ENCODE measurements around the gene CENPN.

CENPN gene

DNA sequence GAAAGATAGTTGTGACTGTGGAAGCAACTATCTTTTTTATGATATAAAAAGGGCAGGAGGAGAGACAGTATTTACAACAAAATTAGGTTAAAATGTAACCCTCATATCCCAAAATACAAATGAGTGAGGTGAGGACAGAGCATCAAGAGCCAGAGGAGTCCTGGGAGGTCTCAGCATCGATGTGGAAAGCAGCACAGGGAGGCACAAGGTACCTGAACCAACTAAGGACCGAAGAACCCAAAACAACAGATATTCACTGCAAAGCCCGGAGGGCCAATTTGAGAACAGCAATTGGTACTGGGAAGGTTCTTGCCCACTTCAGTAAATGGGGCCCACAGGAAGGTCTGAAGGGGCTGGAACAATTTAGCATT is 37.9 kb upstream of the CENPN start:
- TF ChIP-seq, protein P1, sequence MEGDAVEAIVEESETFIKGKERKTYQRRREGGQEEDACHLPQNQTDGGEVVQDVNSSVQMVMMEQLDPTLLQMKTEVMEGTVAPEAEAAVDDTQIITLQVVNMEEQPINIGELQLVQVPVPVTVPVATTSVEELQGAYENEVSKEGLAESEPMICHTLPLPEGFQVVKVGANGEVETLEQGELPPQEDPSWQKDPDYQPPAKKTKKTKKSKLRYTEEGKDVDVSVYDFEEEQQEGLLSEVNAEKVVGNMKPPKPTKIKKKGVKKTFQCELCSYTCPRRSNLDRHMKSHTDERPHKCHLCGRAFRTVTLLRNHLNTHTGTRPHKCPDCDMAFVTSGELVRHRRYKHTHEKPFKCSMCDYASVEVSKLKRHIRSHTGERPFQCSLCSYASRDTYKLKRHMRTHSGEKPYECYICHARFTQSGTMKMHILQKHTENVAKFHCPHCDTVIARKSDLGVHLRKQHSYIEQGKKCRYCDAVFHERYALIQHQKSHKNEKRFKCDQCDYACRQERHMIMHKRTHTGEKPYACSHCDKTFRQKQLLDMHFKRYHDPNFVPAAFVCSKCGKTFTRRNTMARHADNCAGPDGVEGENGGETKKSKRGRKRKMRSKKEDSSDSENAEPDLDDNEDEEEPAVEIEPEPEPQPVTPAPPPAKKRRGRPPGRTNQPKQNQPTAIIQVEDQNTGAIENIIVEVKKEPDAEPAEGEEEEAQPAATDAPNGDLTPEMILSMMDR (IDR thresholded peaks at IDR 0.05; ENCODE audit: borderline replicate concordance, insufficient read depth, low read depth, low read length): no peak
- H3K4me3 ChIP-seq (ENCODE audit: low read depth, low read length): no peak overlapping the region

DNA sequence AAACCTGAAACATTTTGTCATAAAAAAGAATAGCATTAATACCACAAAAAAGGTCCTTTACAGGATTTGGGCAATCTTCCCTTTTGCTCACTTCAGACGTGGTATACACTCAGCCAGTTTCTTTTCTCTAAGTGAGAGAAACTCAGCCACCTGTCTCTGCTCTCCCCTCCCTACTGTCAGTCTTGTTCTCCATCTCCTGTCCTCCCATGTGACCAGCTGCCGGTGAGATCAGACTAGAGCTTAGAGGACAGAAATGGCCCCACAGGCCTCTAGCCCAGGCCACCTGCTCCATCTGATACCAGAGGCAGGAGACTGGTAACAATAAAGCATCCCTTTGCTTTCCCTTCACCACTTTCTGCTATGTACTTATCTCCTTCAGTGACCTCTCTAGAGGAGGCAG is 35.2 kb upstream of the CENPN start:
- no peak overlapping the region for H3K4me3 ChIP-seq (ENCODE audit: low read depth, low read length)
- TF ChIP-seq, protein P1 (IDR thresholded peaks at IDR 0.05; ENCODE audit: borderline replicate concordance, insufficient read depth, low read depth, low read length): no peak

DNA sequence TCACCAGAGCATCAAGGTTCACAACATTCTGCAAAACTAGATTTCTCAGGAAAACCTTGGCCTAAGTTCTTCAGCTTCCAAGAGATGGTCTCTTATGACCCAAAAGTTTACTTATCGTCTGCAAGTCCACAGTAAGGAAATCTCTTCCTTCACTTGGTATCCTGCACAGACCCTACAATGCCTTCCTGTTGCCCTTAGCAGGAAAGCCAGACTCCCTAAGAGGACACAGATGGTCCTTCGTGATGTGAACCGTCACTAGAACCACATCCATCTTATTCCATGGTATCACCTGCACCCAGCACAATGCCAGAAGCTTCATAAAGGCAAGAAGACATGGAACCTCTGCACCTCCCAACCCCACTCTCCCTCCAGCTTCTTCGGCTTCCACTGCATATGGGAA is 34.4 kb upstream of the CENPN start:
- H3K4me3 ChIP-seq (ENCODE audit: low read depth, low read length): no peak overlapping the region
- TF ChIP-seq, protein P1 (IDR thresholded peaks at IDR 0.05; ENCODE audit: borderline replicate concordance, insufficient read depth, low read depth, low read length): no peak

DNA sequence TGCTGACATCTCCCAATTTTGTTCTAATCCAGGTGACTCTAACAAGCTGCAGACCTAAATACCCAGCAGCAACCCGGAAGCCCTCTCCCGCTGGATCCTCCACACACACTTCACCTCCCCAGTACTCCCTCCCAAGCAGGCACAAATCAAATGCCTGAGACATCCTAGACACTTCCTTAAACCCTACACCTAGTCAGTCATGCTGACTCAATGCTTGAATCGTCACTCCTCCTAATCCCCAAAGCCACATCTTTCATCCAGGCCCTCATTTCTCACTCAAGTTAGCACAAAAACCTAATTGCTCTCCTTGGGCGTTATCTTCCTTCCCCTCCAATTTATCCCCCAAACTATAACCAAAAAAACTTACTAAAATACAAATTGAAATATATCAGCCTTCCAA is 33.0 kb upstream of the CENPN start:
- H3K4me3 ChIP-seq (ENCODE audit: low read depth, low read length): no peak overlapping the region
- TF ChIP-seq, protein P1 (IDR thresholded peaks at IDR 0.05; ENCODE audit: borderline replicate concordance, insufficient read depth, low read depth, low read length): no peak

DNA sequence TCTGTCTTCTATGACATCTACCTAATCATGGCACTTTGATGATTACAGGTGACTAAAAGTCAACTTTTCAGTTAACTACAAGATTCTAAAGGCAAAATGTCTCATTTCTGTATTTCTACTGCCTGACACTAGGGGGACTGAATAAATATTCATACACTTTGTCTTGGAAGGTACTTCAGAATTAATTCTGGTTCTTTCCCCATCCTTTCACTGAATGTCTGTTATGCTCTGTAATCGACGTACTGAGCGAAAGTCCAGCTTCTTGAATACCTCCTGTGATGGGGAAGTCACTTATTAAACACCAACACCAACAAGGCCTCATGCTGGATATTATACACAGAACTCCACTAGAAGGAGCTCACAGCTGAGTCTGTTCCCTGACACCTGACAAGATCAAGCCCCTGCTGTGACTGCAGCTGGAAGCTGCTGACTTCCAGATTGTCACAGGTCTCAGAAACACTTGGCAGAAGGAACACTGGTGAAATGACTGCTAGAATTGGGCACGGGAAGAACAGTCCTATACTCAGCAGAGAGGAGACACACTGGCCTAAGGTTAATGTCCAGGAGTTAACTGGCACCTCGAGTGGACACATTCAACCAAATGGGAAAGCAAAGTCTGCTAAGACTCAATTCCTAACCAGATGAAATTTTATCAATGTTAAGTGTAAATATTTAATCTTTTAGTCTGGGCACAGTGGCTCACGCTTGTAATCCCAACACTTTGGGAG is 32.2 kb upstream of the CENPN start:
- TF ChIP-seq, protein P1 (IDR thresholded peaks at IDR 0.05; ENCODE audit: borderline replicate concordance, insufficient read depth, low read depth, low read length): peak; percentile 18; the same call in 1 of the 2 replicates
- no peak overlapping the region for H3K4me3 ChIP-seq (ENCODE audit: low read depth, low read length)

DNA sequence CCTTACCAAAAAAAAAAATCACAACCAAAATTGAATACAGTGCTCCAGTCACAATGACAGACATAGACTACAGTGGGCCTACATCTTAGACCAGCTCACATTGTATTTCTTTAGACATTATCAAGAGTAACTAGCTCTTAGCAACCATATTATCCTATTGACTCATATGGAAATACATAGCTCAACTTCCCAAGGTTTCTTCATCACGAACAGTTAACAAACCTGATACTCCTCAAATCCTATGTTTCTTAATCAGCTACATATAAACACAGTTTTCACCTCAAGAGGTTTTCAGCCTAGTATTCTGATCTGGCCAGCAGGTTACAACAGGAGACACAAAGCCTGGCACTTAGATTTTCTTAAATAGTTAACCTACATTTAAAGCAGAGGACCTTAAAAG is 30.1 kb upstream of the CENPN start:
- TF ChIP-seq, protein P1 (IDR thresholded peaks at IDR 0.05; ENCODE audit: borderline replicate concordance, insufficient read depth, low read depth, low read length): no peak
- H3K4me3 ChIP-seq (ENCODE audit: low read depth, low read length): no peak overlapping the region

DNA sequence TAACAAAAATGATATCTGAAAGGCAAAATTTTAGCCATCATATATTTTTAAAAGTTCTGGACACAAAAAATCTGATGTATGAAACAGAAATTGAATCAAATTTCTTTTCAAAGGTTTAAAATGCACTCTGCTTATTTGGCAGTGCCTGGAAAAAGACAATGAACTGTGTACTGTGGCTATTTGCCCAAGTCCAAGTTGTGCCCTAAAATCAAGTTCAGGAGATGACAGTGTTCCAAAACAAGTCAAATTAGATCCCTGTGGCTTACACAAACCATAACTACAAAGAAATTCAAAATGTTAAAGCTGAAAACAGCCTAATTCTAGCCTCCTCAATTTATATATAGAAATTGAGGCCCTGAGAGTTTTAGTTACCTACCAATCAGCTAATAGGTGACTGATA is 25.9 kb upstream of the CENPN start:
- TF ChIP-seq, protein P1 (IDR thresholded peaks at IDR 0.05; ENCODE audit: borderline replicate concordance, insufficient read depth, low read depth, low read length): no peak

More for the DNA sequence above, 25.9 kb upstream of the CENPN start:
- no peak overlapping the region for H3K4me3 ChIP-seq (ENCODE audit: low read depth, low read length)

Measured in GM12875 (cell line).